OCI-LY1 (cell line): Measurements from ENCODE around the gene GDAP1L1.
A peak's percentile ranks its signal among the peaks of the same experiment; 100 is the strongest.
"Not testable (repeated sequence)": the region's sequence is repeated elsewhere in the genome, so short reads cannot be mapped to it uniquely, and the experiment has no call there.

ENCODE experiments used
- H2AFZ ChIP-seq: fragments of 200-600 bp; sonication (generic), shearing (Covaris generic); 2 replicates; pipeline ENCODE4 v1.6.0; 2014; ENCODE audit warnings: antibody characterized with exemption, mild to moderate bottlenecking, low read length
- H3F3A ChIP-seq: fragments of 200-600 bp; sonication (generic), shearing (Covaris generic); 2 replicates; pipeline ENCODE4 v1.6.0; 2014; ENCODE audit warnings: mild to moderate bottlenecking, antibody characterized with exemption, low read length, moderate library complexity; ENCODE audit not compliant: insufficient read depth
- H3K27ac ChIP-seq: fragments of 200-600 bp; sonication (generic); 2 replicates; pipeline ENCODE4 v1.5.1; 2014; ENCODE audit warnings: low read length, mixed run types, mild to moderate bottlenecking, low read depth; ENCODE audit not compliant: poor library complexity, severe bottlenecking
- H3K27me3 ChIP-seq: fragments of 200-600 bp; sonication (generic); 2 replicates; pipeline ENCODE4 v1.6.0; 2014; ENCODE audit warnings: antibody characterized with exemption, mild to moderate bottlenecking, low read length, moderate library complexity; ENCODE audit not compliant: insufficient read depth
- H3K36me3 ChIP-seq: fragments of 200-600 bp; sonication (generic); 2 replicates; pipeline ENCODE4 v1.6.1; 2014; ENCODE audit warnings: mild to moderate bottlenecking, antibody characterized with exemption, low read length, moderate library complexity, mixed read lengths; ENCODE audit not compliant: insufficient read depth
- H3K4me1 ChIP-seq: fragments of 200-600 bp; sonication (generic); 2 replicates; pipeline ENCODE4 v1.5.1; 2014; ENCODE audit warnings: mild to moderate bottlenecking, low read length, moderate library complexity; ENCODE audit not compliant: insufficient read depth, severe bottlenecking
- H3K4me2 ChIP-seq: fragments of 200-600 bp; sonication (generic), shearing (Covaris generic); 2 replicates; pipeline ENCODE4 v1.6.1; 2014; ENCODE audit warnings: low read length
- H3K4me3 ChIP-seq: fragments of 200-600 bp; sonication (generic); 2 replicates; pipeline ENCODE4 v1.5.1; 2014; ENCODE audit warnings: low read length, low read depth, mild to moderate bottlenecking, mixed read lengths; ENCODE audit not compliant: poor library complexity, severe bottlenecking
- H3K79me2 ChIP-seq: fragments of 200-600 bp; shearing (Covaris generic); 2 replicates; pipeline ENCODE4 v1.6.1; 2016; ENCODE audit warnings: mixed run types, low read length, mixed read lengths; ENCODE audit not compliant: insufficient read depth
- H3K9ac ChIP-seq: fragments of 200-600 bp; sonication (generic), shearing (Covaris generic); 2 replicates; pipeline ENCODE4 v1.6.1; 2014; ENCODE audit warnings: mild to moderate bottlenecking, low read length, mixed read lengths
- H3K9me2 ChIP-seq: fragments of 200-600 bp; sonication (generic), shearing (Covaris generic); 2 replicates; pipeline ENCODE4 v1.6.1; 2014; ENCODE audit warnings: low read depth, mild to moderate bottlenecking, low read length, mixed read lengths
- H3K9me3 ChIP-seq: fragments of 200-600 bp; shearing (Covaris generic); 2 replicates; pipeline ENCODE4 v1.6.1; 2014; ENCODE audit warnings: low read length, mixed read lengths
- H4K20me1 ChIP-seq: fragments of 200-600 bp; sonication (generic), shearing (Covaris generic); 2 replicates; pipeline ENCODE4 v1.6.0; 2016; ENCODE audit warnings: mild to moderate bottlenecking, low read length; ENCODE audit not compliant: insufficient read depth
- CTCF ChIP-seq: fragments of 200-600 bp; sonication (generic), shearing (Covaris generic); IDR thresholded peaks from 2 replicates; pipeline ENCODE4 v1.5.1; 2017; ENCODE audit warnings: mild to moderate bottlenecking, antibody characterized with exemption, low read length, moderate library complexity, mixed read lengths
- EZH2 ChIP-seq: fragments of 200-600 bp; sonication (generic), shearing (Covaris generic); IDR thresholded peaks from 2 replicates; pipeline ENCODE4 v1.8.0; 2017; ENCODE audit warnings: borderline replicate concordance, mixed run types, mild to moderate bottlenecking, antibody characterized with exemption, low read length, moderate library complexity, mixed read lengths

The GDAP1L1 gene

DNA sequence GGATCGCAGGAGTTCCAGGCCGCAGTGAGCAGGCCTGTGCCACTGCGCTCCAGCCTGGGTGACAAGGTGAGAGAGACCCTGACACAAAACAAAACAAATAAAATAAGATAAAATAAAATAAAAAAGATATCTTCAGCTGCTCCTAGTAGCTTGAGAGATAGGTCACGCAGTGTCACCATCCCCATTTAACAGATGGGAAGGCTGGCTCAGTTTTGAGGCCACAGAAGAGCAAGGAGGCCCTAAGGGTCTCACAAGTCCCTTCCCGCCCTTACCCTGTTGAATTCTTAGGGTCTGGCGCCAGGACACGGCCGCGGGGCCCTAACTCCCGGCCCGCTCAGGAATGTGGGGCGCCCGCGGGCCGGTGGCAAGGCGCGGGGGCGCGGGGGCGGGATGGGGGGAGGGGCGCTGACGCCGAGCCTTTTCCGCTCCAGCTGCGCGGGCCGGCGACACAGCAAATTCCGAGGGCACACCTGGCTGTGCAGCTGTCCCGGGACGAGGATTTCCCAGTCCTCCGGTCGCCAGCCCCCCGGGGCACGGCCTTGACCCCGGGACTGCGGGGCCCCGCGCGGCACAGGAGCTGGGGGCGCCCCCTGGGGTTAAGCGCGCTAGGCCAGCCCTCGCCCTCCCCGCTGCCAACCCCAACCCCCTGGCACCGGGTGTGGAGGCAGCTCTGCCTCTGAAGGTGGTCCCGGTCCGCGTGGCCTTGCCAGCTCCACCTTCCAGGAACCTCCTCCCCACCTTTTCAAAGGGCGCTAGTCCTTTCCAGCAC is 79.5 kb downstream of the GDAP1L1 start:
- Histone ChIP-seq H3K27me3 (no peaks in the 10 kb centered on the region), H3K4me2 (peak overlapping the region; percentile 6; the same call in 1 of the 2 replicates), H3K4me3 (no peak overlapping the region), H3K36me3 (no peaks in the 10 kb centered on the region), H3K4me1 (no peaks in the 10 kb centered on the region), H3K9ac (no peak overlapping the region), H3K9me3 (no peaks in the 10 kb centered on the region), H3K27ac (no peak overlapping the region), H3F3A (no peaks in the 10 kb centered on the region), H3K79me2 (no peaks in the 10 kb centered on the region), H3K9me2 (no peaks in the 10 kb centered on the region), H2AFZ (no peak overlapping the region), H4K20me1 (no peaks in the 10 kb centered on the region)
- TF ChIP-seq CTCF, result no peak
- TF ChIP-seq EZH2, result no peak

DNA sequence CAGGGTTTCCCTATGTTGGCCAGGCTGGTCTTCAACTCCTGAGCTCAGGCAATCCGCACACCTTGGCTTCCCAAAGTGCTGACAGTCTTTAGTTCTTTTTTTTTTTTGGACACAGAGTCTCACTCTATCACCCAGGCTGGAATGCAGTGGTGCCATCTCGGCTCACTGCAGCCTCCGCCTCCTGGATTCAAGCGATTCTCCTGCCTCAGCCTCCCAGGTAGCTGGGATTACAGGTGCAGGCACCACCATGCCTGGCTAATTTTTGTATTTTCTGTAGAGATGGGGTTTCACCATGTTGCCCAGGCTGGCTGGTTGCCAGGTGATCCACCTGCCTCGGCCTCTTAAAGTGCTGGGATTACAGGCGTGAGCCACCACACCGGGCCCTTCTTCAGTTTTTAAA is 80.6 kb downstream of the GDAP1L1 start:
- not testable (repeated sequence) for H3K9me3 ChIP-seq, H3K4me2 ChIP-seq, H3K9me2 ChIP-seq, H2AFZ ChIP-seq, H3K36me3 ChIP-seq, H3K79me2 ChIP-seq, H3K9ac ChIP-seq, H3K4me3 ChIP-seq, H3K27ac ChIP-seq, H3K4me1 ChIP-seq, H3K27me3 ChIP-seq, H3F3A ChIP-seq, H4K20me1 ChIP-seq

- Histone ChIP-seq H3K4me3 (no peak overlapping the region), H3K27me3 (no peaks in the 10 kb centered on the region; the same call in 1 of the 2 replicates), H3K9me2 (no peaks in the 10 kb centered on the region), H3K36me3 (no peaks in the 10 kb centered on the region), H2AFZ (no peak overlapping the region), H3K79me2 (no peaks in the 10 kb centered on the region), H3K9me3 (no peaks in the 10 kb centered on the region), H3K9ac (no peak overlapping the region), H3F3A (no peaks in the 10 kb centered on the region), H4K20me1 (no peaks in the 10 kb centered on the region), H3K4me2 (no peak overlapping the region), H3K4me1 (no peaks in the 10 kb centered on the region), H3K27ac (no peak overlapping the region)
- TF ChIP-seq CTCF, result no peak
- no peak for TF ChIP-seq EZH2
These were observed 81.3 kb downstream of the GDAP1L1 start for GRCh38 chr20:44328428-44328827.
